Liver (tissue), 9 donors: ENCODE data around the gene DIP2C. TPM values are rescaled to one million over a fixed set of nuclear protein-coding genes. Genes with fewer than 3 reads are reported as not detected.

Experiments
- DNase-seq: peaks from one replicate; pipeline ENCODE4 v3.0.0-alpha.2; 2017; ENCODE audit warnings: low spot score
- H3K27ac ChIP-seq, 2 donors: one replicate each; pipeline ENCODE4 v1.7.0; 2013; ENCODE audit warnings: inconsistent platforms in 2 of 2, low read length in 2 of 2, control low read depth in 1 of 2, low read depth in 1 of 2, mild to moderate bottlenecking in 1 of 2
- H3K27me3 ChIP-seq, 4 donors: one replicate each; pipeline versions ENCODE4 v1.6.1 to v1.7.0; 2013; ENCODE audit warnings: low read length in 3 of 4, inconsistent platforms in 1 of 4, mild to moderate bottlenecking in 1 of 4, moderate library complexity in 1 of 4; ENCODE audit not compliant: control insufficient read depth in 4 of 4, insufficient read depth in 4 of 4
- H3K36me3 ChIP-seq, 4 donors: one replicate each; pipeline versions ENCODE4 v1.6.1 to v1.7.0; 2013; ENCODE audit warnings: low read length in 3 of 4, mild to moderate bottlenecking in 3 of 4, low read depth in 1 of 4, moderate library complexity in 1 of 4; ENCODE audit not compliant: control insufficient read depth in 4 of 4, insufficient read depth in 3 of 4
- H3K4me1 ChIP-seq, 4 donors: one replicate each; pipeline versions ENCODE4 v1.6.1 to v1.7.0; 2013; ENCODE audit warnings: low read length in 3 of 4, mild to moderate bottlenecking in 3 of 4, moderate library complexity in 1 of 4; ENCODE audit not compliant: control insufficient read depth in 4 of 4, insufficient read depth in 4 of 4
- H3K4me3 ChIP-seq, 3 donors: one replicate each; pipeline versions ENCODE4 v1.6.1 to v1.7.0; 2013; ENCODE audit warnings: low read length in 3 of 3, control low read depth in 1 of 3, low read depth in 1 of 3, mild to moderate bottlenecking in 1 of 3
- H3K9ac ChIP-seq, 2 donors: one replicate each; pipeline ENCODE4 v1.7.0; 2013; ENCODE audit warnings: low read length in 2 of 2, mild to moderate bottlenecking in 2 of 2, moderate library complexity in 2 of 2, control low read depth in 1 of 2, low read depth in 1 of 2
- H3K9me3 ChIP-seq, 4 donors: one replicate each; pipeline versions ENCODE4 v1.6.1 to v1.7.0; 2013; ENCODE audit warnings: low read length in 3 of 4; ENCODE audit not compliant: control insufficient read depth in 4 of 4
- ATF3 ChIP-seq: IDR thresholded peaks from 2 replicates; pipeline ENCODE4 v1.6.1; 2016; ENCODE audit warnings: antibody characterized with exemption
- CTCF ChIP-seq: fragments of 150-350 bp; IDR thresholded peaks from 2 replicates; pipeline ENCODE4 v1.5.1; 2017; ENCODE audit warnings: improper control_type of control experiment, low read depth, low read length; ENCODE audit not compliant: missing input control
- FOXA1 ChIP-seq: IDR thresholded peaks from 2 replicates; pipeline ENCODE4 v1.6.1; 2016; ENCODE audit warnings: antibody characterized with exemption
- GABPA ChIP-seq, 2 donors: IDR thresholded peaks in 1 of 2; conservative IDR thresholded peaks in 1 of 2; 2 replicates each; pipeline ENCODE4 v1.6.1; 2016; ENCODE audit warnings: antibody characterized with exemption in 2 of 2, mild to moderate bottlenecking in 1 of 2, moderate library complexity in 1 of 2
- HNF4G ChIP-seq: IDR thresholded peaks from 2 replicates; pipeline ENCODE4 v1.6.1; 2016; ENCODE audit warnings: antibody characterized with exemption
- JUND ChIP-seq, 2 donors: IDR thresholded peaks; 2 replicates each; pipeline ENCODE4 v1.6.1; 2016; ENCODE audit warnings: antibody characterized with exemption in 2 of 2
- MAX ChIP-seq: IDR thresholded peaks from 2 replicates; pipeline ENCODE4 v1.6.1; 2016; ENCODE audit warnings: antibody characterized with exemption
- NR2F2 ChIP-seq: IDR thresholded peaks from 2 replicates; pipeline ENCODE4 v1.6.1; 2016; ENCODE audit warnings: antibody characterized with exemption
- RAD21 ChIP-seq, 2 donors: IDR thresholded peaks; 2 replicates each; pipeline ENCODE4 v1.6.1; 2016; ENCODE audit warnings: antibody characterized with exemption in 2 of 2, mild to moderate bottlenecking in 2 of 2
- RXRA ChIP-seq, 2 donors: IDR thresholded peaks; 2 replicates each; pipeline ENCODE4 v1.6.1; 2017 to 2018; ENCODE audit warnings: antibody characterized with exemption in 2 of 2, mild to moderate bottlenecking in 1 of 2
- TAF1 ChIP-seq: conservative IDR thresholded peaks from 2 replicates; pipeline ENCODE4 v1.6.1; 2016; ENCODE audit warnings: antibody characterized with exemption, mild to moderate bottlenecking
- YY1 ChIP-seq: IDR thresholded peaks from 2 replicates; pipeline ENCODE4 v1.6.1; 2016; ENCODE audit warnings: antibody characterized with exemption, mild to moderate bottlenecking
- ZBTB33 ChIP-seq: IDR thresholded peaks from 2 replicates; pipeline ENCODE4 v1.6.1; 2016; ENCODE audit warnings: antibody characterized with exemption
- WGBS: extraction: QIAGEN DNeasy Blood & Tissue Kit; methylation state at CpG from one replicate; pipeline ENCODE4 v1.1.7; 2013; 5-methylcytosine and 5-hydroxymethylcytosine counted together
- polyA plus RNA-seq, 2 donors: library from polyadenylated mRNA; stranded (reverse) in 1 of 2; unstranded in 1 of 2; fragments of 200-250 nt in 1 of 2; fragments of >200 nt in 1 of 2; fragmentation: Nextera tagmentation in 1 of 2; extraction: Ambion mirVana in 1 of 2; gene quantifications; one replicate each; pipeline versions ENCODE4 v1.2.1 to v1.2.3, GENCODE V29; 2013 to 2015
- total RNA-seq, 2 donors: library from RNA; depleted of rRNA; stranded (reverse); fragments of >200 nt; gene quantifications; one replicate each; pipeline ENCODE4 v1.2.3, GENCODE V29; 2014
- donor health status: healthy.
- donor health status: healthy.
- donor health status: healthy.
- donor health status: healthy.
- donor health status: healthy.

The DIP2C gene
- total and polyA plus RNA-seq, 4 donors = 4.2 to 12.2 (median 5.7) TPM

GRCh38 chr10:317926-318325 is 371.5 kb downstream of the DIP2C start (continued):
- TF ChIP-seq YY1 (no peak), RAD21 (IDR thresholded peaks at IDR 0.05) (no peak), MAX (no peak), ATF3 (no peak), CTCF (no peak), HNF4G (no peak), FOXA1 (no peak), JUND (IDR thresholded peaks at IDR 0.05) (no peak)

GRCh38 chr10:317271-317769 is 372.1 kb downstream of the DIP2C start:
- 75% methylated on average over 11 of the region's 11 CpGs for WGBS
- H3K27me3 ChIP-seq = no peaks in the 10 kb centered on the region
- peak; percentile 55 for TF ChIP-seq NR2F2
- no peak for TF ChIP-seq GABPA (IDR thresholded peaks at IDR 0.05 in 1 of 2, conservative IDR thresholded peaks at IDR 0.05 in 1 of 2)
- H3K9me3 ChIP-seq = no peaks in the 10 kb centered on the region
- no peaks in the 10 kb centered on the region for H3K4me1 ChIP-seq
- peaks cover 0 to 12% (median 5%) of the 10 kb centered on the region in 4 donors for H3K36me3 ChIP-seq
- no peak overlapping the region for H3K27ac ChIP-seq
- H3K9ac ChIP-seq = no peak overlapping the region
- no peak for DNase-seq
- H3K4me3 ChIP-seq = no peak overlapping the region

GRCh38 chr10:316390-316789 is 373.1 kb downstream of the DIP2C start:
- no peak overlapping the region for H3K27ac ChIP-seq
- H3K4me3 ChIP-seq = no peak overlapping the region
- H3K36me3 ChIP-seq = peaks cover 0 to 12% (median 5%) of the 10 kb centered on the region in 4 donors
- no peak for DNase-seq
- no peaks in the 10 kb centered on the region for H3K4me1 ChIP-seq
- H3K9ac ChIP-seq = no peak overlapping the region
- 96% methylated on average over 6 of the region's 6 CpGs for WGBS
- H3K27me3 ChIP-seq = no peaks in the 10 kb centered on the region
- TF ChIP-seq NR2F2 (no peak), CTCF (no peak), JUND (IDR thresholded peaks at IDR 0.05) (no peak), TAF1 (no peak), GABPA (IDR thresholded peaks at IDR 0.05 in 1 of 2, conservative IDR thresholded peaks at IDR 0.05 in 1 of 2) (no peak), FOXA1 (no peak)
- no peaks in the 10 kb centered on the region for H3K9me3 ChIP-seq

- Histone ChIP-seq H3K4me3 (no peak overlapping the region), H3K9ac (no peak overlapping the region), H3K27me3 (no peaks in the 10 kb centered on the region), H3K4me1 (peaks cover 1 to 10% (median 7%) of the 10 kb centered on the region in 4 donors), H3K9me3 (no peaks in the 10 kb centered on the region), H3K36me3 (peaks cover 0 to 7% (median 3%) of the 10 kb centered on the region in 4 donors), H3K27ac (no peak overlapping the region)
- WGBS = 91% methylated on average over 4 of the region's 4 CpGs
- DNase-seq = no peak
- TF ChIP-seq CTCF = no peak
- TF ChIP-seq MAX = no peak
- TF ChIP-seq HNF4G = no peak
- no peak for TF ChIP-seq RXRA (IDR thresholded peaks at IDR 0.05)
- no peak for TF ChIP-seq GABPA (IDR thresholded peaks at IDR 0.05 in 1 of 2, conservative IDR thresholded peaks at IDR 0.05 in 1 of 2)
- no peak for TF ChIP-seq NR2F2
- no peak for TF ChIP-seq ZBTB33
- TF ChIP-seq FOXA1 = no peak
Observed at GRCh38 chr10:314871-315270, 374.6 kb downstream of the DIP2C start.
